ACHN (cell line): Measurements from ENCODE around the gene SF1.

Source experiments
- DNase-seq: peaks from one replicate; pipeline ENCODE4 v3.0.0-alpha.2; 2015
- in situ Hi-C: cut with HindIII; loops from 2 replicates; pipeline ENCODE4 v1.10.0; 2017; ENCODE audit warnings: low sequenced_read_pairs, low pct_ligation_motif_present, low pct_unique_long_range_greater_than_20kb

The SF1 gene

DNA sequence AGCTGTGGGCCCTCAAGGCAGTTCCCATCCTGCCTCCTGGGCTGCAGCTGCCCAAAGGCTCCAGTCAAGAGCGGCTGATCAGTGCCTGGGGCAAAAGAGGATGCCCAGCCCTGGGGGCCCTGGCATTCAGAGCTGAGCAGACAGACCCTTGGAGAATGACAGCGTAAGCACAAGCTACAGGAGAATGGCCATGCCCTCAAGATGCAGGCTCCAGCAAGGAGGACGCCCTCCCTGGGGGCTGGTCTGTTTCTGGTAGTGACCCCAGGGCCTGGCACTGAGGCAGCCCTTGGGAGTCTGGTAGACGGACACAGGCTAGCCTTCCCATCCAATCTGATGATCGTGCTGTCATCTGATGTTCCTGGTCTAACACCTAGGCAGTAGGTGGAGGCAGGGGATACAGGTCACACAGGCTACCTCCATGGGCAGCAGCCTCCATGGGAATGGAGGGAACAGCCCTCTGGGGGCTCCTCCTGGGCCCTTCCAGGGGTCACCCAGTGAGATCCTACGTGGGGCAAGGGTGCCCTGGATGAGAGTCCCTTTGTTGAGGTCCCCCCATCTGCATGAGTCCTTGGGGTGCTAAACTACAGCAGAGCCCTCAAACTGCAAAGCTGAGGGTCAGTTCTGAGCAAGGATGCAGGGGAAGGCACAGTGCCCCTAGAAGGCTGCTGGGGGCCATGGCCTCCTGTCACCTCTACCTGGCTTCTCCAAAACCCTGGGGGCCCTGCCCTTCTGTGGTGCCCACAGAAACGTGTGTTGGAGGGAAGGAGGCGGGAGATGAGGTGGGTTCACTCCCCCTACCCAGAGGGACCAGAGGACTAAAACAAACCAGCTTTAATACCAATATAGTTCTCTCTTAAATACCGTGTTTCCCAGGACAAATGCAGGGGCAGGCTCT lies 10.2 kb upstream of the SF1 start:
- DNase-seq, result no peak
- in situ Hi-C loops, result no loop called here

DNA sequence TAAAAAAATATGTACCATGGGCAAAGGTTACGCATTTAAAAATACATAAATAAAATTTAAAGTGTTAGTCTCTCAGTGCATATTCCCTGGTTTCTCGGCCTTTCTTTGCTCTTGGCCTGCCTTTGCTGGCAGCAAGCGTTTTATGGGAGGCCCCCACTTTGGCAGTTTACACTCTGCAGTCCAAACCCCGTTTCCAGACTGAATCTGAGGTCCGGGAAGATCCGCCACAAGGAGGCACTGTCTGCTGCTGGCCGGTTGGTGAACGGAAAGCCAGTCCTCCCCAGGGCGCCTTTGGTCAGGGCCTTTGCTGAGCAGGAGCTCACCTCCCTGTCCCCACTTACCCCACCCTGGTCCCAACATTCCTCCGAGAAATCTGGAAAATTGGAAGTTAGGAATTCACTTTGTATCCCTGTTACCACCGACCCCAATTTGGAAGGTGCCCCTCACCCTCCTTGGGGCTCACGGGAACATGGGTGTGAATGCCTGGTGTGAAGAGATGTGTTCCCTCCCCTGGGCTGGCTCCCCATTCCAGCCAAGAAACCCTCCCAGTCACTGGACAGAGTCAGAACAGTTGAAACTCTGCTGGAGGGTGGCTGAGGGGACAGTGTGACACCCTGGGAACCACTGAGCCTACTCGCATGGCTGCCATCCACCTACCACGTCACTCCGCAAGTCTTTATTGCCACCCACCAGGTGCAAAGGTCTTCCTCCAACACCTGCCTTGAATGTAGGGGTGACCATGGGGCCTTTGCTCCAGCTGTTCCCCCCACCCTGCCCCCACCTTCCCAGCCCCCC lies 9.4 kb upstream of the SF1 start:
- peak; percentile 57 for DNase-seq
- in situ Hi-C loops, result no loop called here

DNA sequence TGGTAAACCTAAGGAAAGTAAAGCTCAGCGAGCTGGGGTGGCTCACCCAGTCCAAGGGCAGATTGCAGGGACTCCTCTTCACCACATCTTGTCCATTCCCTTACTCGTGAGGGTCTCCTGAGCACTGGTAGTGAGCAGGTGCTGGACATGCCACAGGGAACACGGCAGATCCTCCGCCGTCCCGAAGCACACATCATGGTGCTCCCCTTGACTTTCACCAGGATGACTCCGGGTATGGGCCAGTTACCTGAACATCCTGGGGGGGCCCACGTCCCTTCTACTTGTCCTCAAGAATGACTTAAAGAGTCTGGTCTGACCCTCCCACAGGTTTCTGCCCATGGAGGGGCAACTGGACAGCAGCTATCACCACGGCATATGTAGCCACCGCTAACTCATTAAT lies 8.0 kb upstream of the SF1 start:
- DNase-seq, result no peak
- in situ Hi-C loops, result no loop called here

DNA sequence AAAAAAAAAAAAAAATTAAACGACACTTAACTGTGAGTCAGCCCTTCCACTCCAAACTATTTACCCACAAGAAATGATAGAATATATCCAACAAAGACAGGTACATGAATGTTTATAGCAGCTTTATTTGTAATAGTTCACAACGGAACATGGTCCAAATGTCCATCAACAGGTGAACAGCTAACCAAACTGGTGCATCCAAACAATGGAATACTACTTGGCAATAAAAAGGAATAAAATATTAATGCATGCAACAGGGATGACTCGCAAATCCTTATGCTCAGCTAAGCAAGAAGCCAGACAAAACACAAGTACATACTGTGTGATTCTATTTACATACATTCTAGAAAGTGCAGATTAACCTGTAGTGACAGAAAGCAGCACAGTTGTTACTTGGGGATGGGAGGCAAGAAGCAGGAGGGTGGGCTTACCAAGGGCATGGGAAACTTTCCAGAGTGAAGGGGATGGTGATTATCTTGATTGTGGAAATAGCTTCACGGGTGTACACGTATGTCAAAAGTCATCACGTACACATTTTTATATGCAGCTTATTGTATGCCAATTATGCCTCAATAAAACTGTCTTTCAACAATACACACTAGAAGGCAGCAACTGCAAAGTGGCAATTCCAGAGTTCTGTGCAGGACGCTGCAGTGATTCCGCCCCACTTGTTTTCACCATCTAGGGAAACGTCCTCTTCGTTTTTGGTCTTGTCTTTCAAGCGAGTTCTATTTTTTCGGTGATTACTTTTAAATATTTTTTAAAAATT lies 6.7 kb upstream of the SF1 start:
- in situ Hi-C loops, result no loop called here
- no peak for DNase-seq

DNA sequence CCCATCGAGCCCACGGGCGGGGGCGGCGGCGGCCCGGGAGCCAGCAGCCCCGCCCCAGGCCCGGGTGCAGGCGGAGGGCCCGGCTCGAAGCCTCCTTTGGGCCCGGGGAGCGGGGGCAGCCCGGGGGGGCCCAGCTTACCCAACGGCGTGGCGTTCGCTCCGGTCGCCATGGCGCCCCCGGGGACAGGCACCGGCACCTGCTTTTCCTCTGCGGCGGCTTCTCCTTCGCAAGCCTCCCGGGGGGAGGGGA lies 194 bp downstream of the SF1 start:
- DNase-seq, result no peak
- in situ Hi-C loops, result no loop called here

DNA sequence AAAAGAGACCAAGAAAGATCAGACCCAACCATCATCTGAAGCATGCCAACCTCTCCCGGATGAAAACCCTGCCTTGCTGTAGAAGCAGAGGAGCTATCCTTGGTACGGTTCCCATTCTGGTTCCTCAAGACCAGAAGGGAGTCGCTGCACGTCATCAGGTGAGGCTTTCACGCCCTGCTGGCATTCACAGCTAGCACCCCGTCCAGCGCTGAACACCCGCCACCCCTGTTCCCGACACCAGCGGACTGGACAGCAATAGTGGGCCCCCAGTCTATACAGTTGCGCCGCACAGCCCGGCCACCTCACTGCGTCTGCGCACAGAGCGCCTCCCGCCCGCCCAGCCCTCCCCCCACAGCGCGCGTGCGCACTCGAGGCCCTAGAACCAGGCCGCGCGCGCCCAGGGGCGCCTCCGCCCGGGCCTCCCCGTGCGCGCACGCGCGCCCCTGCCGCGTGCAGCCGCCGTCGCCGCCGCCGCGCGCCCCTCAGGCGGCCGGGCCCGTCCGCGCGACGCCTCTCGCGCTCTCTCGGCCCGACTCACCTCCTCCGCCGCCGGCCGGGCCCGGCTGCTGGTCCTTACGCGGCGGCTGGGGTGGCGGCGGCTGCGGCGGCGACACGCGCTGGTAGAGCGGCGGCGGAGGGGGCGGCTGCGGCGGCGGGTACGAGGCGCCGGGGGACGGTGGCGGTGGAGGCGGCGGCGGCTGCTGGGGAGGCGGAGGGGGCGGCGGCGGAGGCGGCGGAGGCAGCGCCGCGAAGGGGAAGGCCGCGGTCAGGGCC lies 706 bp downstream of the SF1 start:
- in situ Hi-C loops, result no loop called here
- DNase-seq, result peak; percentile 72

DNA sequence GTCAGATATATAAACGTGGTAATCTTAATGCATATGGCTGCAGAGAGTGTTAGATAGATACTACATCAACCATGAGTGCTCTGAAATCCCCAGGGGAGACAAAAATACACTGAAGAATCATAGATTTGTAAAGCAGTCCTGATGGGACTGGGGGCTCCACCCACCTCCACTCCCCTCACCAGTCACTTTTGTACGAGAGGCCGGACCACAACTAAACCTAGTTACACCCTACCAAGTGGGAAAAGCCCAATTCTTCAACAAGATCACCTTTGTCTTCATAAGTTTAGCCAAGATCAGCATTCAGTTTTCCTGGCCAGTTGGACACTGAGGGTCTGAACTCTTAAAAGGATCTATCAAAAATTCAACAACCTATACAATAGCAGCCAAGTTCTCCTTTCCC lies 1.5 kb downstream of the SF1 start:
- no peak for DNase-seq
- in situ Hi-C loops, result no loop called here

DNA sequence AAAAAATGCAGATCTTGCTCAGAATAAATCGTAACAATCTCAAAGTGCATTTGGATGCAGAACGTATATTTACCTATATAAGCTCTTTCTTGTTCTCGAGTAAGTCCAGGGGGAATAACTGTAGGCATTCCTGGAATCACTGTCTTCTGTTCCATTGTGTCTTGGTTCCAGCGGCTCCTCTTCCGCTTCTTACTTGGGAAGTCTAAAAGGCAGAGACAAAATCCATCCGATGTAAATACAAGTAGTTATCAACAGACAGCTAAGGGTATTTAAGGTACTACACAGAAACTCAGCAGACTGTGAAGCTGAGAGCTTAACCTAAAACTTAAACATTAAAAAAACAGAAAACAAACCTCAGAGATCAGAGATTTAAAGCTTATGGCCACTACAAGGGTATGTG lies 1.9 kb downstream of the SF1 start:
- no peak for DNase-seq
- in situ Hi-C loops, result no loop called here

DNA sequence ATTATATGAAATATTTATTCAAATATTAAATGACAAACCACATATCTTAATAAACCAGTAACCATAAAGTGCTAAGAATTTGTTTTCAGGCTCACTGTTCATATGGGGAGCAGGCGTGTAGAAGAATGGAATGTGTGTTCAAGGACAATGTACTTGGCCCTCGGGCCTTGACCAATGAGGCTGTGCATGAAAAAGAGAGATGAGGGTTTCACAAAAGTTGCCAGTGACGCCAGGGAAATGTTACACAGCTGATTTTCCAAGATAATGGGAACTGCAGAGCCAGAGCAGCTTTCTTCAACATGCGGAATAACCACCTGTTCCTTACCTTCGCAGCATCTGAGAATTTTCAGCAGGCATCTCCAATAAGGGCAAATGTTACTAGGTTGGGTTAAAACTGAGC lies 4.2 kb downstream of the SF1 start:
- DNase-seq, result no peak
- in situ Hi-C loops, result no loop called here

DNA sequence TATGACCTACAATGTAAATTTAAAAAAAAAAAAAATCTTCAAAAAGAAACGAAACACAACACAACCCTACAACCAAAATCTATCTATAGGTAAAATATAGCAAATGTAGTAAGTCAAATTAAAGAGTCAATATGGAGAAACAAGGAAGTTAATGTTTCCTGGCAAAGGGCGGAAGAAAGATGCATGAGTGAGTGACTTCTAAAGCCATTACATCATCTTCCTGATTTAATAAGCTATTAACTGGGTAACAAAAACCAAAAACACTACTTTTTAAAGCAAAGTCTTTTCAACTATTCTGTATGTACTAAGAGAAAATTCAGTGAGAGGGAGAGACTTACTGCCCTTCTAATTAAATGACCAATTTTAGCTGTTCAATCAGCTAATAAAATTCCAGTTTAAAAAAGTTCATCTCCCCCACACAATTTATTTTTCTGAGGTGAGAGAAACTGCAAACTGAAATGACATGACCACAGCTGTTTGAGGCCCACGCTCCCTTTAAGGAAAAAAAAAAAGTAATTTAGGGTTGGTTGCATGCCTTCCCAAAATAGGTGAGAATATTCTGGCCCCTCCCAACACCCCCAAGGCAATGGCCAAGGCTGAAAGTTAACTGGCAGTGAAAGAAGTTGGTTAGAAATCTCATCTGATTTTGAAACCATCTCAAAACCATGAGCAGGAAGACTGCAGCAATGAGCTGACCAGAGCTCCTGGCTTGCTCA lies 5.9 kb downstream of the SF1 start:
- no peak for DNase-seq
- in situ Hi-C loops, result no loop called here

DNA sequence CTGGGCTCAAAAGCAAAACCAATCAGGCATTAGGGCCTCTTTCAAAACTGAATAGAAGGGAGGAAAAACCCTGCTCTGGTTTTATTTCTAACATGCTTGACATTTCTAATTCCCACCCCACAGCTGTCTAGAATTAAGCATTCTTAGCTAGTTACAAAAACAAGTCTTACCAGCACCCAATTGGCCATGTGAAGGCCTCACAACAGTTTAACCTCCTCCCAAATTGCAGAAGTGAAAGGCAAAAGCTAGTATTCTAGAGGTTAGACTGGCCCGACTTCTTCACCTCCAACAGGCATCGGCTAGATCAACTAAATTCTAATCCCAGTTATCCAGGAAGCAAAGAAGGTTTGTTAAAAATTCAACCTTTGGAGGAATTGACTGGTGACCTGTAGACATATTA lies 6.5 kb downstream of the SF1 start:
- in situ Hi-C loops, result no loop called here
- no peak for DNase-seq

DNA sequence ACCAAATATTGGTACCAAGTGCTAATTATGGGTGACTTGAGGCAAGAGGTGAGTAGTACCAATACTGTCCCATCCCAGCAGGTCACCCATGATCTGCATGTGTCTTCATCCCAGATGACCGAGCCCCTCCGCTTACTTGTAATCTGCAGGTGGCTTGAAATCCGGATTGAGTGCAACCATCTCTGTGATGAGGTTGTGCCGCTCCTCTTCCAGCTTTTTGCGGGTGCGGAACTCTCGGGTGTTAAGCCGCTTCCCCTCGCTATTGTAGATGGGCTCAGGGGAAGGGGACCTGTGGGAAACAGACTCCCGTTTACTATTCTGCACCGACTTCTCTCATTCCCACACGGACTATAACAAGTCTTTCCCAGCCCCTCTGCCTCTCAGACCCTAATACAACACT lies 8.2 kb downstream of the SF1 start:
- no peak for DNase-seq
- in situ Hi-C loops, result no loop called here

DNA sequence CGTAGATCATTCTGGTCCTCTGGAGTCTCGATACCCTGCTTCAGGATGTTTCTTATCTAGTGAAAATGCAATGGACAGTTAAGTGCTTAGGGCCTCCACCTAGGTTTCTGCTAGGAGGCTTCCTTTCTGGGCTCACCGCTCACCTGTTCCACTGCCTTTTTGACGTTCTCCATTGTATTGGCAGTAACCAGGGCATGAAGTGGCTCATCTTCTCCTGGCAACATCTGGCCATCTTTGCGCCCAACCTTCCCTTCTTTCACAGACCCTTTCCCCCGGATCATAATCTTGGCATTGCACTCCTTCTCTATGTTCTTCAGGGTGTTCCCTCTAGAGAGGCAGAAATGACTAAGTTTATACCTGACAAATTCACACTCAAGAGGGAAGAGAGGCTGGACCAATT lies 9.1 kb downstream of the SF1 start:
- DNase-seq, result no peak
- in situ Hi-C loops, result no loop called here

DNA sequence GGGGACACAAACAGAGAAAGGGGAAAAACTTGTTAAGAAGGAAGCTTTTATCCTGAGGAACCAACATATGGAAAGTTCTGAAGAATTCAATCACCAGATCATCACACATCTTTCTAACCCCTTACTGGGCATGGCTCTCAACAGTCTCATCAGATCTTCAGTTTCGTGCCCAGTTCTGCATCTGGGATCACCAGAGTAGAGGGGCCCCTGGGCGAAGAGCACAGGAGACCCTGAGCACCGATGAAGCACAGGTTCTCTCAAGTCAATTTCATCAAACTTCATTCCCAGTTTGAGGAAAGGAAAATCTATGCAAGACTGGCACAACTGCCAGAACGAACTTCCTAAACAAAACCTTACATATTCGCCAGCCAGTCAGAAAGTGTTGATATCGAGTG lies 10.0 kb downstream of the SF1 start:
- no peak for DNase-seq
- in situ Hi-C loops, result no loop called here

DNA sequence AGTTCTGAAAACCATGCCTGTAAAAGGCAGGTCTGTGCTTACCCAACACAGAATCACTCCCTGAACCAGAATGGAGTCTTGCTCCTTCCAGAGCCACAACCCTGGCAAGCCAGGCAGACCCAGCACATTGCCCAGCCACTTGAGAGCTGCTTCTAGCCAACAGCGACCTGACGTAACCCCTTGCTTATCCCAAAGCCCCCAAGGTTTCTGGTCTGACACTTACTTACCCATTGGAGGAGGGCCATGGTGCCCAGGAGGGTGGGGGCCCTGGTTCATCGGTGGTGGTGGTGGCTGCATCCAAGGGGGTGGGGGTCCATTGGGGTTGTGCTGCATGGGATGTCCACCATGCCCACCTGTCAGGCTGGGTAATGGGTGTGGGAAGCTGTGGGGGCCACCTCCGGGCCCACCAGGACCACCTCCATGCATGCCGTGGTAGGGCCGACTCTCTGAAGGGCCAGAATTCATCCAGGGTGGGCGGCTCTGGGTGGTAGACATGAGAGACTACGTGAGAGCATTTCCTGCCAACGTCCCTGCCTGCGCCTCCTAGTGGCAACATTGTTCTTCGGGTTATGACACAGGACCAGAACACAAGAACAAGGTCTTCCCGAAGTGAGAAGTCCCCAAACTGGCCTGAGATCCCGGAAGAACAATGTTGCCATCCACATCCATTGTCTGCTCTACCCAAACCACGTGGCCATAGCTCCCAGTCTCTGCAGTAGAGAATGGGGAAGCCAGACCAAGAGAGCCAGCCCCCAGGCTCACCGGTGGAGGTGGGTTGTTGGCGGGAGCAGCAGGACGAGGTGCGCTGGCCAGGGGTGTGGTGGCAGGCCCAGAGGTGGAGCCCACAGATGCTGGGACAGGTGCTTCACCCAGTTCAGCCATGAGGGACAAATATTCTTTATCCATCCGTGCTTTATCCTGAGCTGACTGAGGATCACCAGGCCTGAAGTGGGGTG lies 10.7 kb downstream of the SF1 start:
- peak; percentile 49 for DNase-seq
- in situ Hi-C loops, result no loop called here

DNA sequence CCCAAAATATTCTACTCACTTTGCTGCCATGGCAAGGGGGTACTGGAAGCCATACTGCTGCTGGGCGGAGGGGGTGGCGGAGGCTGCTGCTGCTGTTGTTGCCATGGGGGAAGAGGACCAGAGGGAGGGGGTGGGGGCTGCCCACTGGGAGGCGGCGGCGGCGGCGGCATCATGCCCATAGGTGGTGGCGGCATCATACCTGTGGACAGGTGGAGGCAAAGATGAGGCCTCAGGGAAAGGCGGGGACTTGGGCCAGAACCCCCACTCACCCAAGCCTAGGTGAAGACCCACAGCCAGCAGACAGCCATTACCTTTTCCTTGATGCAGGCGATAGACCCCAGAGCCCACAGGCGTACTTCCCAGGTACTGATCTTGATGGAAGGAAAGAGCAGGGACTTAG lies 11.5 kb downstream of the SF1 start:
- in situ Hi-C loops, result no loop called here
- no peak for DNase-seq
